ENCODE measurements around the gene CHMP4A. TPM values are rescaled to one million over a fixed set of nuclear protein-coding genes. Genes with fewer than 3 reads are reported as not detected.

CHMP4A gene
- total and polyA plus RNA-seq, 2 of the 13 experiments (the other 11 are each of a cell fraction or from before 2014, with no cell fraction given): 83.6 to 113 TPM

DNA sequence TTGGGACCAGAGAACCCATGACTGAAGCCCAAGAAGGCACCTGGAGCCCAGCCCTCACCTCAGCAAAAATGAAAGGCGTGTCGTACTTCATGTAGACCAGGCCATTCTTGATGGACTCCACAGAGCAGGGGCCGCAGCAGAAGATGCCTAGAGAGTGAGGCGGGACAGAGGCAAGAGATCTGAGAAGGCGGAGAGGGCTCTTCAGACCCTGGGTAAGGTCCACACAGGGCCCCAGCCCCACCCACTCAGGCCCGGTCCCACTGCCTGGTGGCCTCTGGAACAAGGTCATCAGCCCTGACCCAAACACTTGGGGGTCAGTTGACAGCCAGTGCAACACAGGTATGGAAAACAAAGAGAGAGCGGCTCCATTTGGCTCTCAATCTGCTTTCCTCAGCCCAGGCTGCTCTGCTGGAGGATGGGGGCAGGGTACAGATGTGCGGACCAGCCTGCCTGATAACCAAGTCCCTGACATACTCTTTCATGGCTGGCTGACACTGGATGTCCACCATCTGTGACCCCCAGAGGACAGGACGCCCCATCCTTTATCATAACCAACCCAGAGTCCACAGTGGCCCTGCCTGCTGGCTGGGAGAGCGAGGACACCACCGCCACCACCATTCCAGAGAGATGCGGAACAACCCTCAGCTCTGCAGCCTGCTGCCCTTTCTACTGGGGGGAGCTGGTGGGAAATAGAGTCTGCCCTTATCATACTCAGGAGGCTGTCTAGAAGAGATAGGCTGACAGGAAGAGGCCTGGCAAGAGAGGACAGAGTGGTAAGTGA, 42.8 kb upstream of the CHMP4A start (continued):
- TF ChIP-seq LRRFIP1 (CRISPR knock-in tag; conservative IDR thresholded peaks at IDR 0.05) (no peak), BORCS8-MEF2B (CRISPR knock-in tag; IDR thresholded peaks at IDR 0.05) (no peak; the same call in 1 of the 2 replicates), HNF1B (CRISPR knock-in tag; IDR thresholded peaks at IDR 0.05) (peak; percentile 73; the same call in 1 of the 2 replicates), SALL1 (CRISPR knock-in tag; IDR thresholded peaks at IDR 0.05) (peak; percentile 76), YEATS2 (CRISPR knock-in tag; IDR thresholded peaks at IDR 0.05; ENCODE audit: borderline replicate concordance) (no peak), ZNF629 (CRISPR knock-in tag; conservative IDR thresholded peaks at IDR 0.05) (peak; percentile 22; the same call in 1 of the 2 replicates), ZNF576 (CRISPR knock-in tag; IDR thresholded peaks at IDR 0.05) (no peak), ATF4 (CRISPR knock-in tag; IDR thresholded peaks at IDR 0.05) (no peak), NFRKB (IDR thresholded peaks at IDR 0.05) (no peak), ZFX (CRISPR knock-in tag; IDR thresholded peaks at IDR 0.05; ENCODE audit: low read depth) (peak; percentile 34; the same call in 1 of the 2 replicates), BRF2 (CRISPR knock-in tag; IDR thresholded peaks at IDR 0.05) (0 out of 2 replicates have a peak, but pooled peaks have one; percentile 24), RORA (CRISPR knock-in tag; IDR thresholded peaks at IDR 0.05) (no peak), ZNF75D (CRISPR knock-in tag; IDR thresholded peaks at IDR 0.05; ENCODE audit: borderline replicate concordance) (no peak), ZNF383 (CRISPR knock-in tag; IDR thresholded peaks at IDR 0.05; ENCODE audit: borderline replicate concordance) (no peak), MTF1 (CRISPR knock-in tag; IDR thresholded peaks at IDR 0.05) (no peak)

All from HepG2 (cell line).